Endothelial cell of umbilical vein (primary cell): Measurements from ENCODE around the gene SPZ1. TPM values are rescaled to one million over a fixed set of nuclear protein-coding genes. Genes with fewer than 3 reads are reported as not detected.

Experiments
- BruUV-seq: library from RNA; stranded (reverse); fragments of 400-500 nt; replicated peaks from 2 replicates; lab custom pipeline; 2021; lab: Mats Ljungman, UMichigan
- CTCF ChIA-PET: fragments of 300-600, 350-600 bp; sonication (Branson Sonifier 250); formaldehyde crosslinking; loops from one replicate; lab custom pipeline; 2021; ENCODE audit warnings: antibody characterized with exemption, inconsistent platforms; lab: Charles Lee
- POLR2A ChIA-PET: fragments of 300-600, 350-600 bp; sonication (Branson Sonifier 250); formaldehyde crosslinking; loops from one replicate; lab custom pipeline; 2021; ENCODE audit warnings: antibody characterized with exemption, inconsistent platforms; lab: Charles Lee
- DNase-seq: peaks from one replicate; pipeline ENCODE4 v3.0.0-alpha.2; 2011; ENCODE audit warnings: low read depth, low spot score
- FAIRE-seq: peaks from 2 replicates; lab custom pipeline; 2011; peaks lifted over from hg19 to GRCh38; lab: Jason Lieb, UNC
- H2AFZ ChIP-seq: 2 replicates; pipeline ENCODE4 v1.6.0; 2012; ENCODE audit warnings: low read depth, low read length, control low read depth, inconsistent platforms
- H3K27ac ChIP-seq: 2 replicates; pipeline ENCODE4 v1.5.1; 2011; ENCODE audit warnings: low read depth, mild to moderate bottlenecking, control low read depth, low read length, moderate library complexity; ENCODE audit not compliant: insufficient read depth
- H3K27me3 ChIP-seq, 2 experiments: 2 replicates each; pipeline versions ENCODE4 v1.6.0 to v1.6.1; 2011; ENCODE audit warnings: low read length in 2 of 2, mixed read lengths in 1 of 2; ENCODE audit not compliant: control insufficient read depth in 2 of 2, insufficient read depth in 2 of 2
- H3K36me3 ChIP-seq, 2 experiments: 2 replicates in 1 of 2; 3 replicates in 1 of 2; pipeline ENCODE4 v1.5.1; 2011; ENCODE audit warnings: low read length in 2 of 2, mild to moderate bottlenecking in 1 of 2, moderate library complexity in 1 of 2; ENCODE audit not compliant: control insufficient read depth in 2 of 2, insufficient read depth in 2 of 2; ENCODE audit errors: extremely low read depth in 1 of 2
- H3K4me1 ChIP-seq: 3 replicates; pipeline ENCODE4 v1.5.1; 2011; ENCODE audit warnings: mild to moderate bottlenecking, low read length; ENCODE audit not compliant: control insufficient read depth, insufficient read depth; ENCODE audit errors: extremely low read depth
- H3K4me2 ChIP-seq: 2 replicates; pipeline ENCODE4 v1.6.1; 2011; ENCODE audit warnings: low read length, control low read depth, mixed read lengths; ENCODE audit not compliant: insufficient read depth
- H3K4me3 ChIP-seq, 3 experiments: fragments of 200-600 bp in 1 of 3; sonication (generic), shearing (Covaris generic) in 1 of 3; replicated peaks in 1 of 3; 2 replicates each; pipeline ENCODE4 v1.5.1; 2011 to 2016; ENCODE audit warnings: control low read depth in 3 of 3, low read length in 3 of 3, mild to moderate bottlenecking in 2 of 3, inconsistent platforms in 1 of 3, low read depth in 1 of 3, moderate library complexity in 1 of 3; ENCODE audit not compliant: insufficient read depth in 1 of 3
- H3K79me2 ChIP-seq: 2 replicates; pipeline ENCODE4 v1.6.0; 2012; ENCODE audit warnings: low read length, inconsistent platforms; ENCODE audit not compliant: control insufficient read depth, insufficient read depth
- H3K9ac ChIP-seq: replicated peaks from 2 replicates; pipeline ENCODE3; 2011; ENCODE audit warnings: low read length, control low read depth; ENCODE audit not compliant: insufficient read depth; ENCODE audit errors: extremely low read depth
- H3K9me1 ChIP-seq: replicated peaks from 3 replicates; pipeline ENCODE4 v1.6.0; 2011; ENCODE audit warnings: mild to moderate bottlenecking, low read length; ENCODE audit not compliant: control insufficient read depth, insufficient read depth; ENCODE audit errors: extremely low read depth
- H3K9me3 ChIP-seq: replicated peaks from 2 replicates; pipeline ENCODE4 v1.5.1; 2012; ENCODE audit warnings: low read length, inconsistent platforms; ENCODE audit not compliant: control insufficient read depth, insufficient read depth
- H4K20me1 ChIP-seq: replicated peaks from 2 replicates; pipeline ENCODE3; 2011; ENCODE audit warnings: mild to moderate bottlenecking, low read length; ENCODE audit not compliant: control insufficient read depth, insufficient read depth; ENCODE audit errors: extremely low read depth
- CTCF ChIP-seq, 2 donors: IDR thresholded peaks; 1 replicate in 1 of 2; 2 replicates in 1 of 2; pipeline ENCODE4 v1.5.1; 2011; ENCODE audit warnings: low read length in 2 of 2, mild to moderate bottlenecking in 2 of 2, moderate library complexity in 2 of 2, control low read depth in 1 of 2, inconsistent platforms in 1 of 2, low read depth in 1 of 2; ENCODE audit not compliant: insufficient read depth in 1 of 2; ENCODE audit errors: extremely low read depth in 1 of 2
- EZH2 ChIP-seq: IDR thresholded peaks from 2 replicates; pipeline ENCODE4 v1.6.1; 2012; ENCODE audit warnings: borderline replicate concordance, low read depth, mild to moderate bottlenecking, moderate library complexity, low read length, inconsistent platforms; ENCODE audit not compliant: severe bottlenecking
- FOS ChIP-seq: IDR thresholded peaks from 2 replicates; pipeline ENCODE4 v1.6.1; 2011; ENCODE audit warnings: mild to moderate bottlenecking, low read length, moderate library complexity, borderline replicate concordance; ENCODE audit not compliant: insufficient read depth
- GATA2 ChIP-seq: IDR thresholded peaks from 2 replicates; pipeline ENCODE4 v1.7.0; 2011; ENCODE audit warnings: low read depth, mild to moderate bottlenecking, moderate library complexity, mixed read lengths, low read length; ENCODE audit not compliant: insufficient read length, insufficient read depth
- JUN ChIP-seq: IDR thresholded peaks from 2 replicates; pipeline ENCODE4 v1.6.1; 2011; ENCODE audit warnings: borderline replicate concordance, low read depth; ENCODE audit not compliant: insufficient read length, insufficient read depth
- MAX ChIP-seq: IDR thresholded peaks from 2 replicates; pipeline ENCODE4 v1.6.1; 2011; ENCODE audit not compliant: insufficient read depth, insufficient read length
- MYC ChIP-seq: IDR thresholded peaks from one replicate; pipeline ENCODE4 v1.6.1; 2011; ENCODE audit warnings: mild to moderate bottlenecking, low read depth, low read length
- POLR2A ChIP-seq: IDR thresholded peaks from 2 replicates; pipeline ENCODE4 v1.6.1; 2012; ENCODE audit warnings: low read depth, mild to moderate bottlenecking, control low read depth, low read length
- POLR2AphosphoS5 ChIP-seq: IDR thresholded peaks from 2 replicates; pipeline ENCODE4 v1.6.1; 2012; ENCODE audit warnings: low read depth, mild to moderate bottlenecking, control low read depth, low read length, moderate library complexity; ENCODE audit not compliant: insufficient read depth
- dilution Hi-C: fragments of 300-500 bp; cut with MboI; formaldehyde crosslinking; loops from one replicate; pipeline ENCODE4 v1.15.0; 2019; ENCODE audit warnings: low sequenced_read_pairs; ENCODE audit not compliant: extremely low pct_ligation_motif_present
- intact Hi-C: fragments of 100-400 bp; cut with micrococcal nuclease; formaldehyde crosslinking; loops from one replicate; pipeline ENCODE4 v1.10.0; 2022
- polyA plus RNA-seq, 4 experiments: library from polyadenylated mRNA; depleted of rRNA in 3 of 4; stranded (reverse) in 3 of 4; unstranded in 1 of 4; fragments of >200 nt; gene quantifications; 2 replicates each; pipeline versions ENCODE4 v1.2.1 to v1.2.3, GENCODE V29; 2011 to 2012; ENCODE audit warnings: missing spikeins in 1 of 4
- total RNA-seq: library from RNA; stranded (reverse); gene quantifications from 2 replicates; pipeline ENCODE4 v1.2.3, GENCODE V29; 2021

The SPZ1 gene
- total and polyA plus RNA-seq, 2 donors (not counting 3 experiments of a cell fraction or from before 2014, with no cell fraction given): not detected

DNA sequence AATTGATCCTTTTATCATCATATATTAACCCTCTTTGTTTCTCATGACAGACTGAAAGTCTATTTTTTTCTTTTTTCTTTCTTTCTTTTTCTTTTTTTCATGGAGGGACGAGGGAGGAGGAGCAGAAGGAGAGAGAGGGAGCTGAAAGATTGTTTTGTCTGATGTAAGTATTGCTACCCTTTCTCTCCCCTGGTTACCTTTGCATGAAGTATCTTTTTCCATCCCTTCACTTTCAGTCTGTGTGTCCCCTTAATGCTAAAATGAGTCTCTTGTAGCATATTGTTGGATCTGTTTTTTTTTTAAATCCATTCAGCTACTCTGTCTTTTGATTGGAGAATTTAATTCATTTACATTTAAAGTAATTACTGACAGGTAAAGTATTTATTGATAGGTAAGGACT lies 36.4 kb upstream of the SPZ1 start:
- no peak overlapping the region for H2AFZ ChIP-seq
- DNase-seq: no peak
- no peak for FAIRE-seq
- H3K9ac ChIP-seq: no peak overlapping the region
- ChIA-PET POLR2A (no interaction called here), CTCF (interaction anchor here (1.0 kb wide), 1 partner anchor 200 kb away, joined by 4 read pairs; no protein-coding TSS in a partner anchor)
- H3K36me3 ChIP-seq: no peaks in the 10 kb centered on the region
- H3K4me2 ChIP-seq: no peak overlapping the region
- H3K9me3 ChIP-seq: no peaks in the 10 kb centered on the region
- TF ChIP-seq EZH2: no peak
- no peak for TF ChIP-seq MYC
- TF ChIP-seq POLR2AphosphoS5: no peak
- no peak for TF ChIP-seq POLR2A
- no peak for TF ChIP-seq GATA2
- no peak for TF ChIP-seq MAX
- TF ChIP-seq CTCF (IDR thresholded peaks at IDR 0.05; ENCODE audit: extremely low read depth in 1 of 2, insufficient read depth in 1 of 2, low read depth in 1 of 2, low read length in 2 of 2): no peak
- TF ChIP-seq JUN: no peak
- no peak for TF ChIP-seq FOS
- no peak overlapping the region for H3K4me3 ChIP-seq
- no TSS peak for BruUV-seq
- no peaks in the 10 kb centered on the region for H3K4me1 ChIP-seq
- no peaks in the 10 kb centered on the region for H3K79me2 ChIP-seq
- no peaks in the 10 kb centered on the region for H3K27me3 ChIP-seq
- no peak overlapping the region for H3K27ac ChIP-seq
- intact Hi-C loops: no loop called here
- H3K9me1 ChIP-seq: no peaks in the 10 kb centered on the region
- no peaks in the 10 kb centered on the region for H4K20me1 ChIP-seq
- dilution Hi-C loops: no loop called here
